GM12878 (cell line): ENCODE measurements around the gene PTTG1. TPM values are rescaled to one million over a fixed set of nuclear protein-coding genes. Genes with fewer than 3 reads are reported as not detected.
A peak's percentile ranks its signal among the peaks of the same experiment; 100 is the strongest.

Experiments
- ATAC-seq: fragments of 200-7000 bp; cut with Tn5 transposase; 3 replicates; pipeline ENCODE4 v1.9.1; 2020; ENCODE audit warnings: mild to moderate bottlenecking, moderate library complexity
- BruUV-seq: library from RNA; stranded (reverse); fragments of 400-500 nt; replicated peaks from 2 replicates; lab custom pipeline; 2021; lab: Mats Ljungman, UMichigan
- CTCF ChIA-PET: fragments of 300-600 bp; sonication (Branson Sonifier 250); formaldehyde crosslinking; extraction: SDS; loops from one replicate; lab custom pipeline; 2021; ENCODE audit warnings: inconsistent platforms; lab: Yijun Ruan, JAX
- POLR2A ChIA-PET: fragments of 350-600 bp; formaldehyde crosslinking; extraction: SDS; loops from one replicate; lab custom pipeline; 2021; ENCODE audit warnings: inconsistent platforms; lab: Charles Lee
- RAD21 ChIA-PET: fragments of 300-600 bp; sonication (Branson Sonifier 250); formaldehyde crosslinking; loops from one replicate; lab custom pipeline; 2023; ENCODE audit warnings: antibody characterized with exemption; ENCODE audit not compliant: unreplicated experiment; lab: Charles Lee
- SMC1A ChIA-PET: fragments of 300-600 bp; sonication (Branson Sonifier 250); formaldehyde crosslinking; loops from one replicate; lab custom pipeline; 2023; ENCODE audit not compliant: unreplicated experiment, uncharacterized antibody; lab: Charles Lee
- DNase-seq: peaks from one replicate; pipeline ENCODE4 v3.0.0-alpha.2; 2011; ENCODE audit warnings: low read depth, low spot score
- FAIRE-seq: peaks from 3 replicates; lab custom pipeline; 2011; peaks lifted over from hg19 to GRCh38; lab: Jason Lieb, UNC
- H2AFZ ChIP-seq: 2 replicates; pipeline ENCODE4 v1.6.0; 2011; ENCODE audit warnings: low read depth, low read length, control low read depth; ENCODE audit not compliant: control insufficient read depth
- H3K27ac ChIP-seq: 2 replicates; pipeline ENCODE4 v1.5.1; 2011; ENCODE audit warnings: control low read depth; ENCODE audit not compliant: control insufficient read depth, insufficient read depth
- H3K27me3 ChIP-seq, 2 experiments: replicated peaks in 1 of 2; 2 replicates each; pipeline versions ENCODE4 v1.6.0 to v1.6.1; 2011; ENCODE audit warnings: low read length in 1 of 2; ENCODE audit not compliant: control insufficient read depth in 2 of 2, insufficient read depth in 2 of 2
- H3K36me3 ChIP-seq, 2 experiments: 2 replicates each; pipeline ENCODE4 v1.5.1; 2011; ENCODE audit warnings: low read length in 1 of 2; ENCODE audit not compliant: control insufficient read depth in 2 of 2, insufficient read depth in 2 of 2
- H3K4me1 ChIP-seq: 2 replicates; pipeline ENCODE4 v1.6.1; 2011; ENCODE audit warnings: mild to moderate bottlenecking, low read length, moderate library complexity, mixed read lengths; ENCODE audit not compliant: control insufficient read depth, insufficient read depth
- H3K4me2 ChIP-seq: 2 replicates; pipeline ENCODE4 v1.6.0; 2011; ENCODE audit warnings: control low read depth; ENCODE audit not compliant: control insufficient read depth, insufficient read depth
- H3K4me3 ChIP-seq: fragments of 200-600 bp; sonication (generic); 2 replicates; pipeline ENCODE4 v1.5.1; 2016
- H3K79me2 ChIP-seq: 2 replicates; pipeline ENCODE4 v1.6.0; 2011; ENCODE audit warnings: low read length; ENCODE audit not compliant: control insufficient read depth, insufficient read depth
- H3K9ac ChIP-seq: 2 replicates; pipeline ENCODE4 v1.8.0; 2011; ENCODE audit warnings: low read length, control low read depth, mixed read lengths; ENCODE audit not compliant: control insufficient read depth, insufficient read depth
- H3K9me3 ChIP-seq: replicated peaks from 3 replicates; pipeline ENCODE4 v1.5.1; 2011; ENCODE audit warnings: mild to moderate bottlenecking, low read length; ENCODE audit not compliant: control insufficient read depth, insufficient read depth
- H4K20me1 ChIP-seq: 2 replicates; pipeline ENCODE4 v1.6.0; 2011; ENCODE audit not compliant: control insufficient read depth, insufficient read depth
- BACH1 ChIP-seq: fragments of 450-650 bp; IDR thresholded peaks from 2 replicates; pipeline ENCODE4 v1.6.1; 2017; ENCODE audit warnings: mild to moderate bottlenecking, borderline replicate concordance
- ELK1 ChIP-seq: IDR thresholded peaks from 2 replicates; pipeline ENCODE4 v1.6.1; 2012; ENCODE audit warnings: low read depth, low read length, improper control_type of control experiment
- HDGF ChIP-seq: fragments of 450-650 bp; IDR thresholded peaks from 2 replicates; pipeline ENCODE4 v1.6.1; 2016; ENCODE audit warnings: antibody characterized with exemption
- NKRF ChIP-seq: fragments of 450-650 bp; conservative IDR thresholded peaks from 2 replicates; pipeline ENCODE4 v1.6.1; 2017; ENCODE audit warnings: mild to moderate bottlenecking, moderate library complexity
- POU2F2 ChIP-seq: IDR thresholded peaks from 3 replicates; pipeline ENCODE4 v1.6.1; 2011; ENCODE audit warnings: low read depth, mild to moderate bottlenecking, low read length, borderline replicate concordance
- PRDM15 ChIP-seq: fragments of 450-650 bp; formaldehyde crosslinking; IDR thresholded peaks from 2 replicates; pipeline ENCODE4 v1.4.0; 2020; ENCODE audit warnings: mild to moderate bottlenecking, moderate library complexity
- TAF1 ChIP-seq: IDR thresholded peaks from 2 replicates; pipeline ENCODE4 v1.6.1; 2011; ENCODE audit warnings: mild to moderate bottlenecking, low read depth, low read length, borderline replicate concordance
- ZBED1 ChIP-seq: IDR thresholded peaks from 2 replicates; pipeline ENCODE4 v1.6.1; 2016; ENCODE audit warnings: borderline replicate concordance
- WGBS: methylation state at CpG from one replicate; pipeline ENCODE4 v1.1.6; 2016; ENCODE audit warnings: low lambda C conversion rate; ENCODE audit not compliant: insufficient replicate concordance, insufficient coverage; ENCODE audit errors: missing lambda C conversion rate; 5-methylcytosine and 5-hydroxymethylcytosine counted together
- in situ Hi-C: fragments of 300-500 bp; cut with MboI; formaldehyde crosslinking; loops from 9 replicates; pipeline ENCODE4 v1.14.3; 2018; ENCODE audit warnings: mixed read lengths
- intact Hi-C: fragments of 100-400 bp; cut with micrococcal nuclease; formaldehyde crosslinking; loops from one replicate; pipeline ENCODE4 v1.14.2; 2022; ENCODE audit not compliant: unreplicated experiment
- polyA plus RNA-seq, 11 experiments: library from polyadenylated mRNA; depleted of rRNA in 4 of 11; unstranded in 6 of 11; stranded (reverse) in 5 of 11; fragments of >200 nt; fragmentation: Nextera tagmentation in 4 of 11; fragmentation: Illumina TruSeq in 1 of 11; extraction: Ambion mirVana in 4 of 11; extraction: Trizol in 1 of 11; gene quantifications; 1 replicate in 1 of 11; 2 replicates in 10 of 11; pipeline versions ENCODE4 v1.2.1 to v1.2.3, GENCODE V29; 2011 to 2016; ENCODE audit warnings: inconsistent platforms in 2 of 11, missing spikeins in 2 of 11, low read depth in 1 of 11
- total RNA-seq, 4 experiments: library from RNA; depleted of rRNA in 3 of 4; stranded (reverse); fragments of >200 nt in 3 of 4; fragmentation: Illumina TruSeq in 1 of 4; extraction: Trizol in 1 of 4; gene quantifications; 2 replicates each; pipeline versions ENCODE4 v1.2.1 to v1.2.3, GENCODE V29; 2013 to 2021

PTTG1 gene
- total and polyA plus RNA-seq, 10 of the 15 experiments (the other 5 are each of a cell fraction or from before 2014, with no cell fraction given), result 154 to 1,033 (median 377) TPM

- TF ChIP-seq NKRF (0 out of 2 replicates have a peak, but pooled peaks have one; percentile 35), POU2F2 (peak; percentile 11; the same call in 1 of the 3 replicates)
Observed at GRCh38 chr5:160469156-160470144, 47.8 kb downstream of the PTTG1 start (continued).

- SMC1A ChIA-PET, result interaction anchor here (1.1 to 15.7 kb wide), 8 partner anchors 11 to 52 kb away, joined by 3 to 511 read pairs (median 5); partner anchors contain the start of gene SLU7
- in situ Hi-C loops, result no loop called here
- peaks cover 0 to 19% of the 10 kb centered on the region in 2 experiments; a peak in 3 of 4 replicates for H3K36me3 ChIP-seq
- peak; percentile 6 for ATAC-seq
- H2AFZ ChIP-seq, result no peak overlapping the region
- POLR2A ChIA-PET, result interaction anchor here (0.8 to 2.0 kb wide), 8 partner anchors 12 to 52 kb away, joined by 3 to 9 read pairs (median 4); partner anchors contain the start of gene SLU7
- no TSS peak for BruUV-seq
- H3K9me3 ChIP-seq, result no peaks in the 10 kb centered on the region
- peak overlapping the region; percentile 91 for H3K9ac ChIP-seq
- H3K27me3 ChIP-seq, result no peaks in the 10 kb centered on the region
- intact Hi-C loops, result no loop called here
- WGBS, result 11% methylated on average over 7 of the region's 7 CpGs
- no peak for FAIRE-seq
- peak overlapping the region; percentile 88 for H3K4me3 ChIP-seq
- RAD21 ChIA-PET, result interaction anchor here (0.9 to 9.8 kb wide), 8 partner anchors 11 to 47 kb away, joined by 3 to 329 read pairs (median 6); partner anchors contain the start of gene PTTG1
- no peak for DNase-seq
- peaks cover 8% of the 10 kb centered on the region for H4K20me1 ChIP-seq
- peak overlapping the region; percentile 70 for H3K4me2 ChIP-seq
- H3K27ac ChIP-seq, result peak overlapping the region; percentile 96
- peaks cover 94% of the 10 kb centered on the region for H3K79me2 ChIP-seq
- CTCF ChIA-PET, result interaction anchor here (1.2 to 9.8 kb wide), 4 partner anchors 12 to 51 kb away, joined by 3 to 230 read pairs (median 4); no protein-coding TSS in a partner anchor
- peaks cover 24% of the 10 kb centered on the region for H3K4me1 ChIP-seq
- TF ChIP-seq ZBED1 (no peak), ELK1 (no peak), PRDM15 (no peak), BACH1 (peak; percentile 52; the same call in 1 of the 2 replicates), TAF1 (0 out of 2 replicates have a peak, but pooled peaks have one; percentile 42), HDGF (no peak)
Observed at GRCh38 chr5:160470437-160471361, 49.0 kb downstream of the PTTG1 start.
